GM21825 (cell line): ENCODE measurements around the gene DAPK2.
A peak's percentile ranks its signal among the peaks of the same experiment; 100 is the strongest.
"Not testable (repeated sequence)": the region's sequence is repeated elsewhere in the genome, so short reads cannot be mapped to it uniquely, and the experiment has no call there.

ENCODE experiments used
- ATAC-seq: cut with Tn5 transposase; IDR thresholded peaks from one replicate; pipeline ENCODE4 v1.9.1; 2021; ENCODE audit warnings: mild to moderate bottlenecking, moderate library complexity; ENCODE audit not compliant: unreplicated experiment

The DAPK2 gene

DNA sequence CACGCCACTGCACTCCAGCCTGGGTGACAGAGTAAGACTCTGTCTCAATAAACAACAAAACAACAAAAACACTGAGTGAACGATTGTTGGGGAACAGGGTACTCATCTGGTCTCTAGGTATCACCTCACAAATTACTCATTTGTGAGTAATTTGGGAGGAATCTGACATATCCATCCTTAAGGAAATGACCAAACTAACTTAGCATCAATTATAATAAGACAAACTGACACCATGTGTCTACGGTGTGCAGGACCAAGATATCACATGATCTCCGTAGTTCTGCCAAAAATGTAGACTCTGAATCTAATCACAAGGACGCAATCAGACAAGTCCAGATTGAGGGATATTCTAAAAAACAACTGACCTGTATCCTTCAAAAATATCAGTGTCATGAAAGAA, 12.0 kb upstream of the DAPK2 start:
- ATAC-seq, result no peak

DNA sequence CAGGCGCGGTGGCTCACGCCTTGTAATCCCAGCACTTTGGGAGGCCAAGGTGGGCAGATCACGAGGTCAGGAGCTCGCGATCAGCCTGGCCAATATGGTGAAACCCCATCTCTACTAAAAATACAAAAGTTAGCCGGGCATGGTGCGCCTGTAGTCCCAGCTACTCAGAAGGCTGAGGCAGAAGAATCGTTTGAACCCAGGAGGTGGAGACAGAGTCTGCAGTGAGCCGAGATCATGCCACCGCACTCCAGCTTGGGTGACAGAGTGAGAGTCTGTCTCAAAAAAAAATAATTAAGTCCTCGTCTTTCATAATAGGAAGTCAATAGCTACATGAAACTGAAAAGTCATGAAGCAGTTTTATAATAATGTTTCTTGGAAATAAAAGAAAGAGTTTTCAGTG, 7.4 kb upstream of the DAPK2 start:
- not testable (repeated sequence) for ATAC-seq

DNA sequence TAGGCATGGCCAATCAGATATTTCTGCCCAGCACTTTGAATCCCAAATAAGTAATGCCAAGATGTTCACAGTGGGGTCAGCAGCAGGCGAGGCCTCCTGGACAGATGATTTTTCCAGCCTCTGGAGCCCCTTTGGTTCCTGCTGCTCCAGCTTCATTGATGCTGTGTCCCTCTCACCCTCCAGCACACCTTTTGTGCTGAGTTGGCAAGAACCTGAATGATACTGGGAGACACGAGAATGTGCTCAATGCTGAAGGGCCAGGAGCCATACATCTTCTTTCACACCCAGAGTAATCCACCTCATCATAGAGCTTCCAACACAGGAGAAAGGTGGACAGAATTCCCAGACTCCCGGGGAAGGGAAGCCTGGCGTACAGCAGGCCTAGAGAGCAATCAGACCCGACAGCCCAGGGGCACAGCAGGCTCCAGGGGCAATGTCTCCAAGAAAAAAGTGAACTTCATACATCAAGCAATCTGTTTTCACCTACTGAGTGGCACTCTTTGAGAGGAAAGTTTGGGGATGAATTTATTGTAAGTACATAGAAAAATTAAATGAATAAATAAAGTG, 6.7 kb upstream of the DAPK2 start:
- ATAC-seq, result no peak

DNA sequence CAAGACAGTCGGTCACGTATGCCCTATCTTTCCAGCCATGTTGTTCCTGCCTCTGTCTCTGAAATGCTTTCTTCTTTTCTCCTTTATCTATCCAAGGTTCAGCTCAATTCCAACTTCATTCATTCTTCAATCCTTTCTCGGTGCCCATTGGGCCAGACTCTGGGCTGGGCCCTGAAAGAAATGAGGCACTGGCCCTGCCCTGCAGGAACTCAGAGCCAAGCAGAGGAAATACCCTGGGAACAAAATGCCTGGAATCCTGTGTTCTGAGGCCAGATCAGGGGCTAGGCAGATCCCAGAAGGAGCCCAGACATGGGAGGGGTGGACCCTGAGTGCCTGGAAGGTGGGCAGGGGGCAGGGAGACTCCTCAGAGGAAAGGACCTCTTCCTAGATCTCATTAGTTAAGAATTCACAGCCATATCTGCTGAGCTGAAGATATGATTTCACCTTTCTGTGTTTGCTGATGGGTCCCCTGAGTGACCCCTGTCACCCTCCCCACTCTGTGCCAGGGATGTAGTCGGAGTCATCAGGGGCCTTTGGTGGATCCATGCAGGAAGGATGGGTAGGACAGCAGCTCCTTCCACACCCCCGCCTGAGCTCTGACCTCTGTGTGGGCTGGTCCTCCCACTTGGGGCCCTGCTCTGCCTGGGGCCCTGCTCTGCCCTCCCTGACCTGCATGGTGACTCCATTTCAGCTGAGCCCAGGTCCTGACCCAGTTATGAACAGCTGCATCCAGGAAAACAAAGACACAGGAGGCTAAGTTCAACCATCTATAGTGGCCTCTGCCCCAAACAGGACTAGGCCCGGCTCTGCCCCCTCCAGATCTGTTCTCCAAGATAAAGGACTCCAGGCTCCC, 5.3 kb upstream of the DAPK2 start:
- ATAC-seq, result no peak

DNA sequence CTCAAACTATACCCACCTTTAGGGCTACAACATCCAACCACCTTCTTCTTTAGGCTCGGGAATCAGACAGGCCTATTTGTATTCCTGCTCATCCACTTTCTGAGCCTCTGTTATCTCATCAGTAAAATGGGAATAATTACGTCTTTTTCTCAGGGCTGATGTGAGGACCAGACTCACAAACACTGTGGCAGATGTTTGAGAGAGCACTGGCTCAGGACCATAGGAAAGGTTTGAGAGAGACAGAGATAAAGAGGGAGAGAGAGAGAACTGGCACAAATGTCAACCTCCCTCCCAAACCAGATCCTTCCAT, 4.8 kb upstream of the DAPK2 start:
- no peak for ATAC-seq

DNA sequence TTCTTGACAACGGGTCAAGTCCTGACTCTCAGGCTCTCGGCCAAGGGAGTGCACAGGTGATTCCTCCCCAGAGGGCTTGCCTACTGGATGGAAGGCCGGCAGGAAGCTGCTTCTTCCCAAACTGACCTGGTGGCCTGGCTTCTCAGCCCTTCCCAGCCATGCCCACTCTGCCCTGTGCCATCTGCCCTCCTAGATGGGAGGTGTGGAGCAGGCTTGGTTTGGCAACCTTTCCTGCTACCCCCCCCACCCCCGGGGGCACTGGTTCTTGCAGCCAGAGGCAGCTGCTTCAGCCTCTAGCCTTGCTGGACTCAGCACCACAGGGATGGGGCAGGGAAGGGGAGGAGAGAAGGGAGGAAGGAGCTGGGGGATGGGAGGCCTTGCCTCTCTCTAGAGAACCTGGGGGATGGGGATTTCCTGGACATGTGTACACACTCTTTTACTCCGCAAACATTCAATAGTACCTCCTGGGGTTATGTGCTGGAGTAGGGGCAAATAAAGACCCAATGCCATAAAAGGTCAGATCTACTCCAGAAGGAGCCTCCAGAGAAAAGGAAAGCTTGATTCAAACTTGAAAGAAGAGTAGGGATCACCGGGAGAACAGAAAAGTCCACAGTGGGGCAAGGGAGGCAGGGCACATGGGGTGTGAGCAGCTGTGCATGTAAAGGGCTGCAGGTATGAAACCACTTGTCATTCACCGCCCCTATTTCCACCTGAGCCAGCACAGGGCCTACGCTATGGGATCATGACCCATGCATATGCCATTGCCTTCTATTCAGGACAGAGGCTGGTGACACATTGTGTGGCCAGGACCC, 4.2 kb upstream of the DAPK2 start:
- ATAC-seq, result no peak

DNA sequence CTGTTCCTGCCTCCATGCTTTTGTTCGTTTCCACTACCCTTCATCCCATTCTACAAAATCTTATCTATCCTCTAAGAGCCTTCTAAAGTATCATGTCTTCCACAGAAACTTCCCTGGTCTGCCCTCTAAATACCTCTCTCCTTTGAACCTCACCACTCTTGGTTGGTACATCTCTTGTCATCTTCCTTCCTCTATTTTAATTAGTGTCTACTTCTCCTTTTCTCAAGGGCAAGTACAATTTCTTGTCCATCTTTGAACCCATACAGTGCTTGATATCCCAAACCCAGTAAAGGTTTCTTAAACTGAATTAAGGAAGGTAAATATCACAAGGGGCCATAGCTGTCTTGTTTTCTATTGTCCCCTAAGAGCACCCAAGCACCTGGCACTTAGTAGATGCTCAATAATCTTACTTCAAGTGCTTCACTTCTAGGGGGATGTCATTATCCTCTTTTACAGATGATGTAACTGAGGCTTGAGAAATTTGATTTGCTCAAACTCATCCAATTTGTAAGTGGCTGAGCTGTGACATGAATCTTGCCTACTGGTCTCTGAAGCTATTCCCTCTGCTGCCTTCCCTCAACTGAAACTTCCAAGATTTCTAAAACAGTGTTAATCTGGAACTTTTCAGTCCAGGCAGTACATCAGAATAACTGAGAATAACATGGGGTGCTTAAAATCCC, 2.6 kb upstream of the DAPK2 start:
- ATAC-seq, result no peak

DNA sequence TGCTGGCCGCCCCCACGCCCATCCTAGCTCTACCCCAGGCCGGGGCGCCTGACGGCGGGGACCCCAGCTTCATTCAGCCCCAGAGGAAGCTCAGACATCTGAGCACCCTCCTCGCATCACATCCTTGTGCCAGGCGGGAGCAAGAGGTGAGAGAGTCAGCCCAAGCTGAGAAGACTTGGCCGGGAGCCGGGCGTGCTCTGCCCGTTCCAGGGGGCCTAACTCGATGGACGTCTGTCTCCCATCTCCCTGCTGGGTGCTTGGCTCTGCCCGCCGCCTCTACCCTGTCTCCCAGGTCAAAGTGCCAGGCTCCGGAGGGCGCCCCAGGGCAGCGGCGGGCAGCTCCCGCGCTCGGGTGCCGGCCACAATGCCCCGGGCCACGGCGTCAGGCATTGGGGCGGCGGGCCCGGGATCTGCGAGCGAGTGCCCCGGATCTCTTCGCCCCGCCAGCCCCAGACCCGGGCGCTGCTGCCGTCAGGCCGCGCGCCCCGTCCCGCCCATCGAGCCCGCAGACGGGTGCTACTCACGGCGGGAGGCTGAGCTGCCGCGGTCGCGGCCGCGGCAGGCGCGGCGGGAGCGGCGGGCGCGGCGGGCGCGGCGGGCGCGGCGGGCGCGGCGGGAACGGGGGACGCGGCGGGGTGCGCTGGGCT, 388 bp downstream of the DAPK2 start:
- peak; percentile 15 for ATAC-seq

DNA sequence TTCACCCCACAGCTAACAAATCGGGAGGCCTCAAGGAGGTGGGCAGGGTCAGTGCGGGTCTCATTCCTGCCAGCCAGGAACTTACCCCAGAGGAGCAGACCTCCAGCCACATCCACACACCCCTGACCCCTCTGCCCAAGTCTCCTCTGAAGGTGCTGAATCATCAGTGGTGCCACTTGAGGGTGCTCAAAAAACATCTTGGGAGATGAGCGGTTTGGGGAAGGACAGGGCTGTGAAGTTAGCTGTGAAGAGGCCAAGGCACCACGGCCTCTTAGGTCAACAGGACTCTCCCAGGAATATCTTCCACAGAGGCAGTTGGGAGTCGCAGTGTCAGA, 1.2 kb downstream of the DAPK2 start:
- ATAC-seq, result no peak

DNA sequence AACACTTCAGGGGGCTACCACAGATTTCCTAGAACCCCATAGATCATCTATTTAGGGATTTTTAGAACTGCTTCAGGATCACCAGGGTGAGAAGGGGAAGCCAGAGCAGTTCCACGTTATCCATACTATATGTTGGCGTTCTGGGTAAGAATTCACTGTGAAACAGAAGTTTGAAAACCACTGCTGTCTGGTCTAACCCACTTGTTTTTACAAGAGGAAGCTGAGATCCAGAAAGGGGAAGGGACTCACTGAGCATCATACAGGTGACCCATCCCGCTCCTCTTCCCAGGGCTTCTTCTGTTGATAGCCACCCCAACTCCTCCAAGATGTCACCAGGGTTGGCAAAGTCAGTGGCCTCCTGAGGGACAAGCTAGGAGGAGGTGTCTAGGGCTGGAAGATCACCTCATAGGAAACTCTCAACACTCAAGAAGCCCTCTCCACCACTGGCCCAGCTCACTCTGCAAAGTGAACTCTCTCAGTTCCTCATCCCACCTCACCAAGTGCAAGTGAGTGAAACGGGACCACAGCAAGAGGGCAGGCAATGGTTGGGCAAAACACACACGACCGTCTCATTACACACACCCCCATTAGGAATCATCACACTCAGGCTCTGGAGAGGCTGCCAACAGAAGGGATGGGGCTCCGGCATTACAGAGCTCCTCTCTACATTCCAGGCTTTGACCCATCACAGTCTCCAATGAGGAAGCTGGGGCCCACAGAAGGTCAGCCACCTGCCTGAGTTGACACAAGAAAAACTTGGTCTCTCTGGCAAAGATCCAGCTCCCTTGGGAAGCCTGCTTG, 1.8 kb downstream of the DAPK2 start:
- ATAC-seq, result no peak

DNA sequence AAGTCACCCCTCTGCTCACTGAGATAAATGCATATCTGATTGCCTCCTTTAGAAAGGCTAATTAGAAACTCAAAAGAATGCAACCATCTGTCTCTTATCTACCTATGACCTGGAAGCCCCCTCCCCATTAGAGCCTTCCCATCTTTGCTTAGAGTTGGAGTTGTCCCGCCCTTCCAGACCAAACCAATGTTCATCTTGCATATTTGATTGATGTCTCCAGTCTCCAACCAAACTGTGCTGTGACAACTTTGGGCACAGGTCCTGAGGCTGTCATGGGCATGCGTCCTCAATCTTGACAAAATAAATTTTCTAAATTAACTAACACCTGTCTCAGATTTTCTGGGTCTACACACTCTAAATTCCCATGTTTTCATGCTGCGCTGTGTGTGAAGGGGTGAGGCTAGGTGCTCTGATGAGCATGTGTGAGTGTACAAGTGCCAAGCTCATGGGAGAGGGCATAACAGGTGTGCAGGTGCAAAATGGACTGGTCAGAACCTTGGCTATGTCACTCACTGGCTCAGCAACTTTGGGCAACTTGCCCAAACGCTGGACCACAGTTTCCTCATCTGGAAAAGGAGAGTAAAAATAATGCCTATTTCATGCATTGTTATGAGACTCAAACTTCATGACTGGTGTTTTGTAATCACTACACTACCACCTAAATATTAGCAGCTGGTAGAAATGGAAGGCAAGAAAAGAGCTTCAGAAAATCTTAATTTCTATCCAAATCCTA, 7.2 kb downstream of the DAPK2 start:
- ATAC-seq, result no peak

DNA sequence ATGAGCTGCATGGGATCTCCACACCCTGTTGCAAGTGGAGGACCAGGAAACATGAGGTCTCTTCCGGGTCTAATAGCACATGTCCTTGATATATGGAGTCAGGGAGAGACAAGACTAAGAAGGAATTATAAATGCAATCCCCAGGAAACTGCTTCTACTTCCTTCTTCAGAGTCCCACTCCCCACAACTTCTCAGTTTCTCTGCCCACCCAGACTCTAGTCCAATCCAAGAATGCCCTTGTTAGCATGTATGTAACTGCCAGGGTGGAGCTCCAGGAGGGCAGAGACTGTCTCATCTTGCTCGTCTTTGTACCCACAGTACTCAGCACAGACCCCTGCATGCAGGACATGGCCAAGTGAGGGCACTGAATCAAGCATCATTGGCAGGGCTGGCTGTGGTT, 8.3 kb downstream of the DAPK2 start:
- no peak for ATAC-seq

DNA sequence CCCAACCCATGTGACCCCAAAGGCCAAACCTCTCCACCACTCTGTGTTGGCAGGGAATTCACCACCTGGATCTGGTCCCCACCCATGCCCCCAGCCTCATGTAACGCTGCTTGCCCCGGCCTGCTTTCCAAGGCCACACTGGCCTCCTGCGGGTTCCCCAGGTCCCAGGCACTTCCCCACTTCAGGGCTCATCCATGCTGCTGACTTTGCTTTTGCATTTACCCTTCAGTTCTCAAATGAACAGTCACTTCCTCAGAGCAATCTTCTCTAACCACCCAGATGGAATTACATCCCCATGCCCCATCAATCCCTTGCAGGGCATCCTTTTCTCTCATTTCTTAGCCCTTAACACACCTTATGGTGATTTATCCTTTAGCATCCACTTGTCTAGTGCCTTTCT, 9.2 kb downstream of the DAPK2 start:
- no peak for ATAC-seq

DNA sequence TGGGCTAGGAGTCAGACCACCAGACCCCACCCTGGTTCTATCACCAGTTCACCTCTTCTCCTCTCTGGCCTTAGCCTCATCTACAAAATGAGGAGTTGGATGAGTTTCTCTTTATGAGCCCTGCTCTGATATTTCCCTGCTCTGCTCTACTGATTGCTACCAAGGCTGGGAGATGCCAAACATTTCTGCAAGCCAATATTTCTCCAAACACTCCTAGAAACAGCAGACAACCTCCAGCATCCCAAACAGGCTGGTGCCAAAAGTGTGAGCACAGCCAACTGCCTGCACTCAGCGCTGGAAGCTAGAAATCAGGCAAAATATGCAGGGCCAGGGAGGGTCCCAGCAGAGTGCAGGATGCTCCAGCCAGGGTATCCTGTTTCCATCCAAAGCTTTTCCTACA, 10.8 kb downstream of the DAPK2 start:
- no peak for ATAC-seq

DNA sequence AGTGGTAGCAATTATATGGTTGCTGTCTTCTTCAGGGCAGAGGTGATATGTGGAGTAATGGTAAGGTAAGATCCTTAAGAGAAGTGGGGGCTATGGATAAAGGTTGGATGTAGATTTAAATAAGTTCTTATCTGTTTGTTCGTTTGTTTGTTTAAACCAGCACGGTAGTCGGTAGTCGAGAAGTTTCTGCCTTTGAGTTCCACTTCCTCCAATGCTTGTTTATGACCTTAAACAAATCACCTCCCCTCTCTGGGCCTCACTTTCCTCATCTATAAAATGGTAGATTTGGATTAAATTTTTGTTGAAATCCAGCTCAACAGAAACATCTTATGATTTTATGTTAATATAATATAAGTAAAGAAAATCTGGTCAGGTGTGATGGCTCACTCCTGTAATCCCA, 11.8 kb downstream of the DAPK2 start:
- ATAC-seq, result no peak

DNA sequence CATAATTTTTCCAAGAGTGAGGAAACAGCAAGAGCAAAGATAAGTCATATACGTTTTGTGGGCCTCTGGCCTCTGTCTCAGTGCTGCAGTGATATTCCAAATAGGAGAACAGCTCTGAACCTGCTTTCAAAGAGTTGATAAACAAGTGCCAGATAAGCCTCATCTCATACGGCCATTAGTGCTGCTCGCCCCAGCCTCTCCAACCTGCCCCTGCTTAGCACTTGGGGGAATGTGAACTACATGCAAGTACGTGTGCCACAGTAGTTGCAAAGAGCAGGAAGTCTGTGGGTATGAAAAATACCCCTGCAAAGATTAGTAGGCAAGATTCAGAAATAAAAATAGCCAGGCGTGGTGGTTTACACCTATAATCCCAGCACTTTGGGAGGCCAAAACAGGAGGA, 14.0 kb downstream of the DAPK2 start:
- no peak for ATAC-seq

DNA sequence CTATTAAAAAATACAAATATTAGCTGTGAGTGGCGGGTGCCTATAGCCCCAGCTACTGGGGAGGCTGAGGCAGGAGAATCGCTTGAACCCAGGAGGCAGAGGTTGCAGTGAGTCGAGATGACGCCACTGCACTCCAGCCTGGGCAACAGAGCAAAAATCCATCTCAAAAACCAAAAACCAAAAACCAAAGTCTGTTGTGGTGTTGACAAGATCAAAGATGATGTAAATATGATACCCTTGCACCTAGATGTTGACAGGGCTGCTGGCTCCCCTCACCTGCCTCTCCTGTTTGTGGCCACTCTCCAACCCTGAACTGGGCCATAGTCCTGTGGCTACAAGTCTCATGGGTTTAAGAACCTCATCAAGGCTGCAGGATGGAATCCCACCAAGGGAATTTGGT, 16.2 kb downstream of the DAPK2 start:
- no peak for ATAC-seq

DNA sequence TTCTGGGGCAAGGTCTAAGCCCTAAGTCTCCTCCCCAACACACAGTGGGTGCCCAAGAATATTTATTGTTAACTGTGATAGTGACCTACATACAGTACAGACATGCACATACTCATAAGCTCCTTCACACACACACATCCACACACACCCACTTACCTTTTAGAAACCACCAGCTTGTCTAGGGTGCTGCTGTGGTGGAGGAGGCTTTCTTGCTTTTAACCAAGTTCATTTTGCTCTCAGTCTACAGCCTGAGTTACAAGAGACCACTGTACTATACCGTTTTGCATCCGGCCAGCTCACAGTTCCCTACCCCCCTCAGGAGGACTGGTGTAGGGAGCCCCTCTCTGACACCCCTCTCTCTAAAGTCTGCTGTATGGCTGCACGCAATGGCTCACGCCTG, 16.7 kb downstream of the DAPK2 start:
- ATAC-seq, result no peak

DNA sequence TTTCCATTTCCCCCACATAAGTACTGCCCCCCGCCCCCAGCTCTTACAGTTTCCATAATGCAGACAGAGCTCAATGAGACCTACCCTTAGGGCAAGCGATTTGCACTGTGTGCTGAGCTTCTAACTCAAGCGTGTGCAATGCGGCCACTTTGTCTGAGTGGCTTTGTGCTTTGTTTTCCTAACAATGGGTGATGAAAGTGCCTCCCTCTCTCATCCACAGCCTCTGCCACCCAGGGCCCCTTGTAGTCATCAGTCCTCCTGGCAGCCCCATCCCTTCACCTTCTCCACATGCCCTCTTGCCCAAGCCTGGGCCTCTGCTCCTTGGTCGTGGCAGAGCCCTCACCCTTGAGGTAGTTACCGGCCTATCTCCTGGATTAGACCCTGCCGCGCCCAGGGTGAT, 17.2 kb downstream of the DAPK2 start:
- ATAC-seq, result no peak

DNA sequence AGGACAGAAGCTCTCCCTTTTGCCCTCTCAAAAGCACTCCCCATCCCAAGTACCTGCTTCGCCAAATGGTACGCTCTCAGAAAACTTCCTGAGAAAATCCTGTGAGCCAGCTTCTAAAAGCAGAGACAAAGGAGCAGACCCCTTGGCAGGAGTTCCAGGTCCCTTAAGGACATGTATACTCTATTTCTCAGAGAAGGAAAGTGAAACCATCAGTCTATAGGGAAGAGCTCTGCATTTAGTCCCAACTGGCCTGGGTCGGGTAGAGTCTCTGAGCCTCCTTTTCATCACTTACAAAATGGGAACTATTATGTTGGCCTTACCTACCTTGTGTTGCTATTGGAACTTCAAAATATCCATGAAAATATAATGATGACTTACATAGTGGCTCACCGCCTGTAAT, 19.7 kb downstream of the DAPK2 start:
- ATAC-seq, result no peak
